ENCODE measurements around the gene AGBL5. TPM values are rescaled to one million over a fixed set of nuclear protein-coding genes. Genes with fewer than 3 reads are reported as not detected.

Gene AGBL5
- total RNA-seq, 1 experiment from 2014 or later = 40.0 TPM

DNA sequence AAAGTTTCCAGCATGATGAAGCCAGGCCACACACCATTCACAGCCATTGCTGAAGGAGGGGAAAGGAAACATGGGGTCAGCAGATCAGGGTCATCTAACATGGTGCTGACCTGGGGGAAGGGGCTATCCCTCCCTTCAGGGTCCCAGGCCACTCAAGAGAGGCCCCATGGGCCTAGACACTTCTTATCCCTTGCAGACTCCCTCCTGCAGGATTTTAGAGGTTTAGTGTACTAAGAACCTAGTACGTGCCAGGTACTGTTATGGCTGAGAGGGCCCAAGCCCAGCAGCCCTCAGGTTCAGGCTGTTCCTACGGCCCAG, 43.9 kb downstream of the AGBL5 start:
- no peaks in the 10 kb centered on the region for H3K79me2 ChIP-seq (ENCODE audit: insufficient read depth, low read length)
- H3K27me3 ChIP-seq (ENCODE audit: insufficient read depth, low read length) = no peaks in the 10 kb centered on the region
- H3K9ac ChIP-seq (ENCODE audit: low read length) = no peak overlapping the region
- no peak for TF ChIP-seq ZFX (IDR thresholded peaks at IDR 0.05)
- no peak for TF ChIP-seq ELF1 (IDR thresholded peaks at IDR 0.05; ENCODE audit: borderline replicate concordance, low read depth)
- TF ChIP-seq EZH2 (IDR thresholded peaks at IDR 0.05) = no peak
- no peak for TF ChIP-seq EGR1 (IDR thresholded peaks at IDR 0.05; ENCODE audit: low read depth)
- TF ChIP-seq, protein P1, sequence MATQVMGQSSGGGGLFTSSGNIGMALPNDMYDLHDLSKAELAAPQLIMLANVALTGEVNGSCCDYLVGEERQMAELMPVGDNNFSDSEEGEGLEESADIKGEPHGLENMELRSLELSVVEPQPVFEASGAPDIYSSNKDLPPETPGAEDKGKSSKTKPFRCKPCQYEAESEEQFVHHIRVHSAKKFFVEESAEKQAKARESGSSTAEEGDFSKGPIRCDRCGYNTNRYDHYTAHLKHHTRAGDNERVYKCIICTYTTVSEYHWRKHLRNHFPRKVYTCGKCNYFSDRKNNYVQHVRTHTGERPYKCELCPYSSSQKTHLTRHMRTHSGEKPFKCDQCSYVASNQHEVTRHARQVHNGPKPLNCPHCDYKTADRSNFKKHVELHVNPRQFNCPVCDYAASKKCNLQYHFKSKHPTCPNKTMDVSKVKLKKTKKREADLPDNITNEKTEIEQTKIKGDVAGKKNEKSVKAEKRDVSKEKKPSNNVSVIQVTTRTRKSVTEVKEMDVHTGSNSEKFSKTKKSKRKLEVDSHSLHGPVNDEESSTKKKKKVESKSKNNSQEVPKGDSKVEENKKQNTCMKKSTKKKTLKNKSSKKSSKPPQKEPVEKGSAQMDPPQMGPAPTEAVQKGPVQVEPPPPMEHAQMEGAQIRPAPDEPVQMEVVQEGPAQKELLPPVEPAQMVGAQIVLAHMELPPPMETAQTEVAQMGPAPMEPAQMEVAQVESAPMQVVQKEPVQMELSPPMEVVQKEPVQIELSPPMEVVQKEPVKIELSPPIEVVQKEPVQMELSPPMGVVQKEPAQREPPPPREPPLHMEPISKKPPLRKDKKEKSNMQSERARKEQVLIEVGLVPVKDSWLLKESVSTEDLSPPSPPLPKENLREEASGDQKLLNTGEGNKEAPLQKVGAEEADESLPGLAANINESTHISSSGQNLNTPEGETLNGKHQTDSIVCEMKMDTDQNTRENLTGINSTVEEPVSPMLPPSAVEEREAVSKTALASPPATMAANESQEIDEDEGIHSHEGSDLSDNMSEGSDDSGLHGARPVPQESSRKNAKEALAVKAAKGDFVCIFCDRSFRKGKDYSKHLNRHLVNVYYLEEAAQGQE (IDR thresholded peaks at IDR 0.05; ENCODE audit: low read depth) = no peak
- no peak for TF ChIP-seq YY1 (IDR thresholded peaks at IDR 0.05; ENCODE audit: extremely low read depth, insufficient replicate concordance, low read depth, low read length)
- TF ChIP-seq SRF (IDR thresholded peaks at IDR 0.05; ENCODE audit: low read depth) = no peak
- TF ChIP-seq EZH2phosphoT487 (IDR thresholded peaks at IDR 0.05; ENCODE audit: borderline replicate concordance) = no peak
- no peak for TF ChIP-seq TCF7L2 (IDR thresholded peaks at IDR 0.05; ENCODE audit: borderline replicate concordance, extremely low read depth, insufficient read depth, insufficient read length)
- TF ChIP-seq CEBPB (IDR thresholded peaks at IDR 0.05; ENCODE audit: low read depth) = no peak
- TF ChIP-seq, protein P2, sequence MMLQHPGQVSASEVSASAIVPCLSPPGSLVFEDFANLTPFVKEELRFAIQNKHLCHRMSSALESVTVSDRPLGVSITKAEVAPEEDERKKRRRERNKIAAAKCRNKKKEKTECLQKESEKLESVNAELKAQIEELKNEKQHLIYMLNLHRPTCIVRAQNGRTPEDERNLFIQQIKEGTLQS (IDR thresholded peaks at IDR 0.05) = no peak
- TF ChIP-seq RAD21 (IDR thresholded peaks at IDR 0.05; ENCODE audit: low read depth) = no peak
- TF ChIP-seq POLR2AphosphoS5 (IDR thresholded peaks at IDR 0.05; ENCODE audit: low read depth, low read length) = no peak
- no peak for TF ChIP-seq ZNF274 (IDR thresholded peaks at IDR 0.05; ENCODE audit: low read depth, low read length)
- TF ChIP-seq SIN3A (IDR thresholded peaks at IDR 0.05; ENCODE audit: low read depth) = no peak
- no peak for TF ChIP-seq CBX3 (IDR thresholded peaks at IDR 0.05; ENCODE audit: low read depth)
- TF ChIP-seq, protein P3, sequence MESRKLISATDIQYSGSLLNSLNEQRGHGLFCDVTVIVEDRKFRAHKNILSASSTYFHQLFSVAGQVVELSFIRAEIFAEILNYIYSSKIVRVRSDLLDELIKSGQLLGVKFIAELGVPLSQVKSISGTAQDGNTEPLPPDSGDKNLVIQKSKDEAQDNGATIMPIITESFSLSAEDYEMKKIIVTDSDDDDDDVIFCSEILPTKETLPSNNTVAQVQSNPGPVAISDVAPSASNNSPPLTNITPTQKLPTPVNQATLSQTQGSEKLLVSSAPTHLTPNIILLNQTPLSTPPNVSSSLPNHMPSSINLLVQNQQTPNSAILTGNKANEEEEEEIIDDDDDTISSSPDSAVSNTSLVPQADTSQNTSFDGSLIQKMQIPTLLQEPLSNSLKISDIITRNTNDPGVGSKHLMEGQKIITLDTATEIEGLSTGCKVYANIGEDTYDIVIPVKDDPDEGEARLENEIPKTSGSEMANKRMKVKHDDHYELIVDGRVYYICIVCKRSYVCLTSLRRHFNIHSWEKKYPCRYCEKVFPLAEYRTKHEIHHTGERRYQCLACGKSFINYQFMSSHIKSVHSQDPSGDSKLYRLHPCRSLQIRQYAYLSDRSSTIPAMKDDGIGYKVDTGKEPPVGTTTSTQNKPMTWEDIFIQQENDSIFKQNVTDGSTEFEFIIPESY (IDR thresholded peaks at IDR 0.05; ENCODE audit: extremely low read depth, insufficient replicate concordance, low read length) = no peak
- peaks cover 0 to 9% of the 10 kb centered on the region in 2 experiments; a peak in 1 of 4 replicates for H3K4me1 ChIP-seq (ENCODE audit: control insufficient read depth in 1 of 2, insufficient read depth in 2 of 2, low read length in 2 of 2)
- no TSS peak for BruUV-seq (replicated peaks)
- ATAC-seq (no peak), DNase-seq (ENCODE audit: low read depth, low spot score) (no peak)
- no peaks in the 10 kb centered on the region for H3K9me2 ChIP-seq (ENCODE audit: insufficient read depth)
- CTCF ChIA-PET = no interaction called here
- no peak overlapping the region for H3K4me3 ChIP-seq (replicated peaks in 1 of 2; ENCODE audit: low read depth in 1 of 2, low read length in 2 of 2)
- H3K4me2 ChIP-seq (ENCODE audit: low read length) = no peak overlapping the region
- H3K9me3 ChIP-seq (ENCODE audit: control insufficient read depth in 1 of 2, insufficient read depth in 1 of 2, low read depth in 1 of 2, low read length in 2 of 2) = no peaks in the 10 kb centered on the region
- RAD21 ChIA-PET (ENCODE audit: low non-redundant PET in 1 of 2, low total read pairs in 2 of 2, uncharacterized antibody in 2 of 2, unreplicated experiment in 2 of 2) = no interaction called here
- no peak overlapping the region for H2AFZ ChIP-seq (ENCODE audit: low read depth, low read length, poor library complexity, severe bottlenecking)
- intact Hi-C loops (cut with micrococcal nuclease) = loop anchor here (5.0 kb wide), 1 partner anchor 122 kb away; the partner anchor contains the start of gene CAD
- no peak overlapping the region for H3K27ac ChIP-seq (ENCODE audit: low read depth, low read length)
- no peaks in the 10 kb centered on the region for H4K20me1 ChIP-seq (ENCODE audit: insufficient read depth)
- POLR2A ChIA-PET = no interaction called here
- no peaks in the 10 kb centered on the region for H3K36me3 ChIP-seq (ENCODE audit: control insufficient read depth in 1 of 2, insufficient read depth in 2 of 2, low read length in 2 of 2)

Measured in HCT116 (cell line).